Non-pigmented ciliary epithelial cell (primary cell): ENCODE measurements around the gene EIF4G1.
"Not testable (repeated sequence)": the region's sequence is repeated elsewhere in the genome, so short reads cannot be mapped to it uniquely, and the experiment has no call there.

Experiments used
- DNase-seq: peaks from one replicate; pipeline ENCODE4 v3.0.0-alpha.2; 2010; ENCODE audit warnings: low read depth

The EIF4G1 gene

DNA sequence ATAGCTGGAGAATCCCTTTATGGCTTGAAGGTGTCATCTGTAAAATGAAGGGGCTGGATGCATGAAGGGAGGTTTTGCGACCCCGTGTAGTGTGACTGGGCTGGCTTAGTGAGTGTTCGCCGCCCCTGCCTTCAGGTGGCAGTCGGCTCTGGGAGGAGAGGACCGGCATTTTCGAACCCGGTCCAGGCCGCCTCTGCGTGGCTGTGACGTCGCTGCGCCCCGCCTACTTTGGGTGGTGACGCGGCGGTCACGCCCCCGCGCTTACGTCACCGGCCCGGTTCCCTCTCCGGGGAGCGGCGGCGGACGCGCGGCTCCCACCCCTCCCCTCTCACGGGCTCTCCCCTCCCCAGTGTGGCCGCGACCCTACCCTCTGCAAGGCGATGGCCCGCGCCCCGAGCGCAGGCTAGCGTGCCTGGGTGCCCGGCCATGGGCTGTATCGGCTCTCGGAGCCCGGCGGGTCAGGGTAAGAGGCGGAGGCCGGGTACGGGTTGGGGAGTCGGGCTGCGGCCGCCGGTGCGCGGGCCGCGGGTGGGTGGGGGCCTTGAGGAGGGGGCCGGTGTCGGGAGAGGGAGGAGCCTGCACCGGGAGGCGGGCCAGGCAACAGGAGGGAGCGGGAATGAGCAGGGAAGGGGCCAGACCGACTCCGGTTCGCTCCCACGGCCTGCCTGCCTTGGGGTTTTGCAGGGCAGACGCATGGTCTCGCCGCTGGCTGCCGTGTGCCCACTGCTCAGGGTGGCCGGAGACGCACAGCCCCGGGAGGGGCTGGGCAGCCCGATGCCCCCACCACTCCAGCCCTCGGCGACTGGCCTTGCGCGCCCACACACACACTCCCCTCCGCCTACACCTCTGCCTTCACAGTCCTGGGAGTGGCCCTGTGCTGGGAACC is 21.5 kb downstream of the EIF4G1 start:
- no peak for DNase-seq

DNA sequence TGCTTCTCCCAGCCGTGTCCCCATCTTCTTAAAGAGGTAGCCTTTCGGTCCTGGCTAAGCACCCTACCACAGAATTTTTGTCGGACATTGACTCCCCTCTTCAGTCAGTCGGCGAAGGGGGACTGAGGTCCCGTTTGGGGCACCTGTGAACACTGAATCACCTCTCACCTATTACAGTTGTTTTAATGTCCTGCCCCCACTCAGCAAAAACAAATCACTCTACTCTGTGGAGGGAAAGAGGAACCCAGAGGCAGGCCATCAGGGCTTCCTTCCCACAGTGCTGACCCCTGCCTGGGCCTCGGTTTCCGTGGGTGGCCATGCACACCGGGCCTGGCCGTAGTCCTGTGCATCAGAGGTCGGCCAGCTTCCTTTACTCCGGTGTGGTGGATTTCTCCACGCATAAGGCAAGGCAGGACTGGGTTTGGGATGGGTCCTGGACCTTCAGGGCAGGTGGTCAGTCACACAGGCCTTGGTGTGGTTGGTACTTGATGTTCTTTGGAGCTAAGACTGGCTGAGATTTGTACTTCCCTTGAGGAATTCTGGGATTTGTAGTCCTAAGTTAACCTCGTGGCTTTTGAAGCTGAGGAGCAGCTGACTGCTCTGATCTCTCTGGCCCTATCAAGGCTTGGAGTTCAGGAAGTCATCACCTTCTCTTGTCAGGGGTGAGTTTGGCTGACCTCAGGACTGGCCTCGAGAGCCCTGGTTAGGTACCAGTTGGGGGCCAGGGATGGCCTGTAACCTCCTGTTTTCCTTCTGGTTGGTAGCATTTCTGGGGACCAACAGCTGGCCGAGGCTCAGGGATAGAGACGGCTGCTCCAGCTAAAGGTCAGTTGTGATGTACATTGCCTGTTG is 22.4 kb downstream of the EIF4G1 start:
- DNase-seq: no peak

DNA sequence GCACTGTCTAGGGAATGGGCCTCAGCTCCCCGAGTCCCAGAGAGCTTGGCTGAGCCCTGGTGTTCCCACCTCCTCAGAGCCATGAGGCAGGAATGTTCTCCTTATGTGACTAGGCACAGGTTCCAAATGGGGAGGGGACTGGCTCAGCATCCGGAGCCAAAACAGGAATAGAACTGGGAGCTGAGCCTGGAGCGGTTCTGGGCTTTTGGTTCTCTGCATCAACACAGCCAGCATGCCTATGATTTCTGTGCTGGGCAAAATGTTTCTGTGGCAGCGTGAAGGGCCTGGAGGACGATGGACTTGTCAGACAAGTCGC is 23.0 kb downstream of the EIF4G1 start, which contains the start of gene FAM131A:
Gene FAM131A, plus strand, starts transcription at position 202 of the 316 bp plus-strand sequence. Its CDS starts 31 bp downstream, at position 233.
- no peak for DNase-seq

DNA sequence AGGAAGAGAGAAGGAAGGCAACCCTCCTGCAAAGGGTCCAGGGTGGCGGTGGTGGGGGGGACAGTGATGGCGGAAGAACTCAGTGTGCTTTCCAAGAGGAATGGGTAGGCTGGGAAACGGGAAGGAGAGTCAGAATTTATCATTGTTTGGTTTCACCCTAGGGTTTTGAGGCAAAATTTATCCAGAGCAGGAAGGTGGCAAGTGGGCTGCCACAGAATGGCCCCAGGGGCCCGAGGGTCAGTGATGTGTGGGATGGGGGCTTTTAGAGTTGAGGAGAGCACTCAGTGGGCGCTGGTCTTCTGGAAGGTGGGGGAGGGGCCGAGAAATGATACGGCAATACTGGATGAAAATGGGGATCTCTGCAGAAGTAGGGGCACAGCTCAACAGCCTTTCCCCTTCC is 23.6 kb downstream of the EIF4G1 start:
- no peak for DNase-seq

DNA sequence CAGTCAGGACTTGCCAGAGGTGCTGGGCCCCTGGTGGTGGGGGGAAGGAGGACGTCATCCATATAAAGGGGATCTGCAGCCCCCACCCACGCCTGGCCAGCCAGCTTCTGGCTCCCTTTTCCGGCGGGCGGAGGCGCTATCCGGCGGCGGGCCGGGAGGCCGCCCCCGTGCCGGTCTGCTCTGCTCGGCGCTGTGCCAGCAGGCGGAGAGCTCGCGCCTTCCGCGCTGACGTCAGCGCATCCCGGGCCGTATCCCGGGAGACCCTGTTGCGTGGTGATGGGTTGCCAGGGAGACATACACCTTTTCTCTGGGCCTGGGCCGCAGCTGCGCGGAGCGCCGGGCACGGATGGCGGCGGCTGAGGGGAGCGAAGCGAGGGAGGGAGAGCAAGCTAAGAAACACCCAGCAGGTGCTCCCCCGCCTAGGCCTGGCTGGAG is 24.1 kb downstream of the EIF4G1 start:
- no peak for DNase-seq

DNA sequence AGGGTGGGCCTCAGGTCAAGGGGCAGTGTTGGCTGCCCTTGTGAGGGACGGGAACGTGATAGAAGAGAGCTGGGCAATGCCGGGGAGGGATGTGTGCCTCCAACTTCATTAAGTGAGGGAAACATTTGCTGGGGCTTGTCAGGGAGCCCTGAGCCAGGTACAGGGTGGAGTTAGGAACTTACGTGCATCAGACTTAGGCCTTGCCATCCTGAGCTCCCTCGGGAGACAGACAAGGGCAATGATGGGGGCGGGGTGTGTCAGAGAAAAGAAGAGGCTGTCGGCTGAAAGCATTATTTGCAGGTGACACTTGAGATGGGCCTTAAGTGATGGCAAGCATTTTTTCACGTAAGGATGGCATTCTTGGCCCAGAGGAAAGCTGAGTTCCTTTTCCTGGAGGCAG is 24.6 kb downstream of the EIF4G1 start:
- no peak for DNase-seq

DNA sequence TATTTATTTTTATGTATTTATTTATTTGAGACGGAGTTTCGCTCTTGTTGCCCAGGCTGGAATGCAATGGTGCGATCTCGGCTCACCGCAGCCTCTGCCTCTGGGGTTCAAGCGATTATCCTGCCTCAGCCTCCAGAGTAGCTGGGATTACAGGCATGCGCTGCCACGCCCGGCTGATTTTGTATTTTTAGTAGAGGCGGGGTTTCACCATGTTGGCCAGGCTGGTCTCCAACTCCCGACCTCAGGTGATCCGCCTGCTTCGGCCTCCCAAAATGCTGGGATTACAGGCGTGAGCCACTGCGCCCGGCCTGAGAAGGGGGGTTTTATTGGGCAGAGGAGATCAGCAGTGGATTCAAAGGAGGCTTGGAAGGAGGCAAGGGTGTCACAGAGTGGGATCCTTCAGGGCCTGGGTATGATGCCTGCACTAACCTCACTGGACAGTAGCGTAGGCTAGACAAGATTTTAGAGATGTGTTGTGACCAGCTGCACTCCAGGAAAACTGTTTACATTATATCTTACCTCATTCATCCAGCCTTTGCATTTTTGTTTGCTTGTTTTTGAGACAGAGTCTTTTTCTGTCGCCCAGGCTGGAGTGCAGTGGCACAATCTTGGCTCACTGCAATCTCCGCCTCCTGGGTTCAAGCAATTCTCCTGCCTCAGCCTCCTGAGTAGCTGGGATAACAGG is 25.2 kb downstream of the EIF4G1 start:
- DNase-seq: not testable (repeated sequence)

DNA sequence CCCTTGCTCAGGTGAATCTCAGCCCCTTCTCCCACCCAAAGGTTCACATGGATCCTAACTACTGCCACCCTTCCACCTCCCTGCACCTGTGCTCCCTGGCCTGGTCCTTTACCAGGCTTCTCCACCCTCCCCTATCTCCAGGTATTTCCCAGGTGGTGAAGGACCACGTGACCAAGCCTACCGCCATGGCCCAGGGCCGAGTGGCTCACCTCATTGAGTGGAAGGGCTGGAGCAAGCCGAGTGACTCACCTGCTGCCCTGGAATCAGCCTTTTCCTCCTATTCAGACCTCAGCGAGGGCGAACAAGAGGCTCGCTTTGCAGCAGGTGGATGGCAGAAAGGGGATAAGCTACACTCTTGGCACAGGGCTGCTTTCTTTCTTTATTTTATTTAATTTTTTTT is 27.5 kb downstream of the EIF4G1 start:
- no peak for DNase-seq

DNA sequence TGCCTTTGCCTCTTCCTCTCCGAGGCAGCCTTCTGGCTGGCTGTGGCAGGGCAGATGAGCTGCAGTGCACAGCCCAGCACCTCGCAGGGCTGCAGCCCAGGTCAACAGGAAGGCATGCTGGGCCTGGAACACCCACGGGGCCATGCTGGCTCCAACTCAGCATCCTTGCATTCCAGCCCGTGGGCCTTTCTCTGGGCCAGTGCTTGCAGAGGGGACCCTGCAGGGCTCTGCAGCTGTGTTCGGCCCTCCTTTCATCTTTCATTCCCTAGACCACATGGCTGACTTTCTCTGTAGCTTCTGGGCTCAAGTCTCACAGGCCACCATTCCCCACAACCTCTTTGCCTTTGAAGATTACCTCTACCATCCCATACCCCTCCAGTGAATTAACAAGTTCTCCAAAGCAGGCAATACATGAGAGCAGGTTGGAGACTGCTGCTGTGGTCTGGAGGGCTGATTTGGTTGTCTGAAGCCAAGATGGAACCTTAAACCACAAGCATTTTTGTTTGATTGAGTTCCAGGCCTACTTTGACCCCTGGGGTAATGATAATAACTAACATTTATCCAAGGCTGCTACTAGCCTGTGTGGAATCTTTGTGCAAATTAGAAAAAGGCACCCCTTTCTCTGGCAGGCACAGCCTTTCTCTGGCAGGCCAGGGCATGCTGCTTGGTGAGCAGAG is 28.9 kb downstream of the EIF4G1 start:
- DNase-seq: no peak

DNA sequence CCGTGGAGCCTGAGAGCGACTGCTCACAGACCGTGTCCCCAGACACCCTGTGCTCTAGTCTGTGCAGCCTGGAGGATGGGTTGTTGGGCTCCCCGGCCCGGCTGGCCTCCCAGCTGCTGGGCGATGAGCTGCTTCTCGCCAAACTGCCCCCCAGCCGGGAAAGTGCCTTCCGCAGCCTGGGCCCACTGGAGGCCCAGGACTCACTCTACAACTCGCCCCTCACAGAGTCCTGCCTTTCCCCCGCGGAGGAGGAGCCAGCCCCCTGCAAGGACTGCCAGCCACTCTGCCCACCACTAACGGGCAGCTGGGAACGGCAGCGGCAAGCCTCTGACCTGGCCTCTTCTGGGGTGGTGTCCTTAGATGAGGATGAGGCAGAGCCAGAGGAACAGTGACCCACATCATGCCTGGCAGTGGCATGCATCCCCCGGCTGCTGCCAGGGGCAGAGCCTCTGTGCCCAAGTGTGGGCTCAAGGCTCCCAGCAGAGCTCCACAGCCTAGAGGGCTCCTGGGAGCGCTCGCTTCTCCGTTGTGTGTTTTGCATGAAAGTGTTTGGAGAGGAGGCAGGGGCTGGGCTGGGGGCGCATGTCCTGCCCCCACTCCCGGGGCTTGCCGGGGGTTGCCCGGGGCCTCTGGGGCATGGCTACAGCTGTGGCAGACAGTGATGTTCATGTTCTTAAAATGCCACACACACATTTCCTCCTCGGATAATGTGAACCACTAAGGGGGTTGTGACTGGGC is 30.3 kb downstream of the EIF4G1 start:
- DNase-seq: no peak

DNA sequence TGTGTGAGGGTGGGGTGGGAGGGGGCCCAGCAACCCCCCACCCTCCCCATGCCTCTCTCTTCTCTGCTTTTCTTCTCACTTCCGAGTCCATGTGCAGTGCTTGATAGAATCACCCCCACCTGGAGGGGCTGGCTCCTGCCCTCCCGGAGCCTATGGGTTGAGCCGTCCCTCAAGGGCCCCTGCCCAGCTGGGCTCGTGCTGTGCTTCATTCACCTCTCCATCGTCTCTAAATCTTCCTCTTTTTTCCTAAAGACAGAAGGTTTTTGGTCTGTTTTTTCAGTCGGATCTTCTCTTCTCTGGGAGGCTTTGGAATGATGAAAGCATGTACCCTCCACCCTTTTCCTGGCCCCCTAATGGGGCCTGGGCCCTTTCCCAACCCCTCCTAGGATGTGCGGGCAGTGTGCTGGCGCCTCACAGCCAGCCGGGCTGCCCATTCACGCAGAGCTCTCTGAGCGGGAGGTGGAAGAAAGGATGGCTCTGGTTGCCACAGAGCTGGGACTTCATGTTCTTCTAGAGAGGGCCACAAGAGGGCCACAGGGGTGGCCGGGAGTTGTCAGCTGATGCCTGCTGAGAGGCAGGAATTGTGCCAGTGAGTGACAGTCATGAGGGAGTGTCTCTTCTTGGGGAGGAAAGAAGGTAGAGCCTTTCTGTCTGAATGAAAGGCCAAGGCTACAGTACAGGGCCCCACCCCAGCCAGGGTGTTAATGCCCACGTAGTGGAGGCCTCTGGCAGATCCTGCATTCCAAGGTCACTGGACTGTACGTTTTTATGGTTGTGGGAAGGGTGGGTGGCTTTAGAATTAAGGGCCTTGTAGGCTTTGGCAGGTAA is 31.1 kb downstream of the EIF4G1 start:
- no peak for DNase-seq

DNA sequence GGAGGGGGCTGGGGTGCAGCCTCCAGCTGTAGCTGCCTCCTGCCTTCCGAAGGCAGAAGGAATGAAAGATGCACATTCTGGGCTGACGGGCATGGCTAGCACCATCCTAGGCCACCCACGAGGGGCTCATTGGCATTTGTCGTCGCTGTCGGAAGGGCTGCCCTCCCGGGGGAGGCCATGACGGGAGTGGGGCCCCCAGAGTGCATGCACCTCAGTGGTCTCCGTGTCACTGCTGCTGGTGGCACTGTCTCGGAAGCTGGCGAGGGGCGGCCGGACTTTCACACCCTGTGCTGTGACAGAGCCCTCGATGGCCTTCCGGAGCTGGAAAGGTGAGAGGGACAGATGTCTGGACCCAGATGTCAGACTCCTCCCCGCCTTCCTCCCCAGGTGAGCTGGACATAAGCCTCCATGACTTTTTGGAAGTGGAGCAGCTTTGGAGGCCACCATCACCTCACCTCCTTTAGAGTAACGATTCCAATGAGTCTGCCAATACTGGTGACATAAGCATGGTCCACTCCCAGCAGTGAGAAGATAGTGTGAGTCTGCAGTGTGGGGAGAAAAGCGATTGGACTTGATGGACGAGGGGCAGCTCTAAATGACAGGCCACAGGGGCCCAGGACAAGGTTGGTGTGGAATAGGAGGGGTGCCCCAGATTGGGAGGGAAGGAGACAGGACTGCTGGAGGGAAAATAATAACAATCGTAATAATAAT is 32.2 kb downstream of the EIF4G1 start:
- DNase-seq: no peak

DNA sequence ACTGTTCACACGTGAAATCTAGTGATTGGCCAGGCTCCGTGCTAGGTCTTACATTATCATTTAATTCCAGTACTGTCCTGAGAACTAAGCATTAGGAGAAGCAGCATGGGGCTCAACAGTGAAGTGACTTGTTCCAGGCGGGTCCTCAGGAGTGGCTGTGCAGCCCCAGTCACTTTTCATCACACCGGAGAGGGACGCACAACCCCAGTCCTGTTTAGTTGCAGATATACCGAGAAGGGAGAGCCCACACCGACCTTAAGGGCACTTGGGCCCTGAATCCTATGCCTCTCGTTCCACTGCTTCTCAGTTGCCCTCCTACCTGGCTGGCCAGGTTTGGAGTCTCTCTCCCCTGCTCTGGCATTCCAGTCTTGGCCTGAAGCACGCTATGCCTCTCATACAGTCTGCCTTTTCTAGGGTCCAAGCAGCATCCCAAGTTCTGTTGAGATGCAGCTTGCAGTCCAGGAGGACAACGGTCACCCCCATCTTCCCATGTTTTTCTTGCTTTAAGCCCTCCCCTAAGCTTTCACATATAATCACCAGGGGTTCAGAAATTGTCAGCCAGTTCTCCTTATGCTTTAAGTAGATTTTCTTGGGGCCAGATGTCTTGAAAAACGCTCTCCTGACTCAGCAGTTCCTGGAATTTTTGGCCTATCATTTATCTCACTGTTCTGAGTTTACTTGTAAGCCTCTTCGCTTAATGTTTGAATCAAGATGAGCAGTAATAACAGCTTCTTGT is 33.1 kb downstream of the EIF4G1 start:
- no peak for DNase-seq

DNA sequence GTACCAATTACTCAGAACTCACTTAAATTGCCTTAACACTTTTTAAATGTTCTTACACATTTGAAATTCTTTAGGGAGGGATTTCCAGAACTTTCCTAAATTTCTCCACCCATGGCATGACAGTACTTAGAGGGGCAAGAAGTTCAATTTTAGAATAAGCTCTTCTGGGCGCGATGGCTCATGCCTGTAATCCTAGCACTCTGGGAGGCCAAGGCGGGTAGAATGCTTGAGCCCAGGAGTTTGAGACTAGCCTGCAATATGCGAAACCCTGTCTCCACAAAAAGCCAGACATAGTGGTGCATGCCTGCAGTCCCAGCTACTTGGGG is 33.6 kb downstream of the EIF4G1 start:
- no peak for DNase-seq

DNA sequence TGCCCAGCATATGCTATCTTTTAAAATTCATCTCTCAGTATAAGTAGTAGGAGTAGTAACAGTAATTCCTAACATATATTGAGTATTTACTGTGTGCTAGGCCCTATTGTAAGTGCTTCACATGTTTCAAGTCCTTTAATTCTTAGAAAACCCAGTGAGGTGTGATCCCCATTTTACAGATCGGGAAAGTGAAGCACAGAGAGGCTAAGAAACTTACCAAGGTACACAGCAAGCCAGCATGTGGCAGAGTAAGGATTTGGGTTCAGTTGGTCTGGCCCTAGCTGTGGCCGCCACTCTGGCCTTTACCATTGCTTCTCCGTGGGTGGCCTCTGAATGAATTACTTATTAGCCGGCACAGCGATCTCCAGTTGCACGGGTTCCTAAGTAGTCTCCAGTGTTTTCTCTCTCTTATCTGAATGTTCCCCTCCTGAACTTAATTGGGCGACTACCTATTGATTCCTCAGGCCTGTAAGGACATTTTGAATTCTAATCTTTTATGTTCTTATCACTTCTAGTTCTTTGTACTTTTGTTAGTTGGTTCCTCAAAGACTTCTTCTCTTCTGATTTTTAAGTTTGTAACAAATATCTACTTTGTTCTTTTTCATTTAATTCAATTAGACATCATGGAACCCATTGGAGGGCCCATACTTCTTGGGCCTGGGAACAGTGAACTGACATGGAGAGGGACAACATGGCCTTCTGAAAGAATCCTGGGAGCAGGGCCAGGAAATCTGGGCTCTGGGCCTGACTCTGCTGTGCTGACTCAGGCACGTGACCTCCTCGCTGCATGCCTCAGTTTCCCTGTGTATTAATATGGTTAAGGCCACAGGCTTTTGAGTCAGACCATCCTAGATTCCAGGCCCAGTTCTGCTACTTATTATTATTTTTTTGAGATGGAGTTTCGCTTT is 35.4 kb downstream of the EIF4G1 start:
- no peak for DNase-seq

DNA sequence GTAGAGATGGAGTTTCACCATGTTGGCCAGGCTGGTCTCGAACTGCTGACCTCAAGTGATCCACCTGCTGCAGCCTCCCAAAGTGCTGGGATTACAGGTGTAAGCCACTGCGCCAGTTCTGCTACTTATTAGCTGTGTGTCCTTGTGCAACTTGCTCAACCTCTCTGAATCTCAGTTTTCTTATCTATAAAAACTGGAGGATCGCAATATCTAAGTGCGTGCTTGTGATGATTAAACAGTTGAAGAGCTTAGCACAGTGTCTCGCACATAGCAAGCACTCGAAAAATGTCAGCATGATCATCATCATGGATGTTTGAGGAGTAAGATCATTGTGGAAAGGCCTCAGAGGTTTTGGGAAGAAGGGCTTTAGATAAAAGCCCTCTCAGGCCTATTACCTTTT is 36.2 kb downstream of the EIF4G1 start:
- DNase-seq: no peak

DNA sequence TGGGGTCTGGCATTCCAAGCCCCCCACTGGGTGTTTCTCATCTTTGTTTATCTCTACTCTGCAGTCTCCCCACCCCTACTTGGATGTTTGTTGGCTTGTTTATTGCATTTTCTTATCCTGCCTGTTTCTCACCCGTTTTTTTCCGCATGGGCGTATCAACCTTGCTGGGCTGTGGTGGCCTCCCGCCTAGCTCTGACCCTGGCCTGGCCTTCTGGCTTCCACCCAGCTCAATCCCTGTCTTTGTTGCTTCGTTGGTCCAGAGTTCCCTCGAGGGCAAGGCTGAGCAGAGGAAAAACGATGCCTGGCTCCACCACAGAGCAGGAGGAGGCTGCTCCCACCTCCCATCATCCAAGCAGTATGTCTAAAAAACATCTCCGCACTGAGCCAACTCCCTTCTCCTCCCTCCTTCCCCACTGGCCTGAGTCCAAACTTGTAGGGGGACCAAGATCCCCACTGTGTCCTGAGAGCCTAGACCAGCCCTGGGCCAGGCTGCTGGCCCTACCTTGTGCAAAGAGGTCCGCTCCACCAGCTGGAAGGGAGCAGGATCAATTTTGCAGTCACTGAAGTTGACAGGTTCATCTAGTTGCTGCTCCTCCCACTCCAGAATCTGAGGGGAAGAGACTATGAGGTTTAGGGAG is 37.2 kb downstream of the EIF4G1 start:
- DNase-seq: no peak
